ENCODE measurements around the gene RAPGEF4. TPM values are rescaled to one million over a fixed set of nuclear protein-coding genes. Genes with fewer than 3 reads are reported as not detected.

The RAPGEF4 gene
- polyA plus RNA-seq, 1 experiment: 1.3 TPM

DNA sequence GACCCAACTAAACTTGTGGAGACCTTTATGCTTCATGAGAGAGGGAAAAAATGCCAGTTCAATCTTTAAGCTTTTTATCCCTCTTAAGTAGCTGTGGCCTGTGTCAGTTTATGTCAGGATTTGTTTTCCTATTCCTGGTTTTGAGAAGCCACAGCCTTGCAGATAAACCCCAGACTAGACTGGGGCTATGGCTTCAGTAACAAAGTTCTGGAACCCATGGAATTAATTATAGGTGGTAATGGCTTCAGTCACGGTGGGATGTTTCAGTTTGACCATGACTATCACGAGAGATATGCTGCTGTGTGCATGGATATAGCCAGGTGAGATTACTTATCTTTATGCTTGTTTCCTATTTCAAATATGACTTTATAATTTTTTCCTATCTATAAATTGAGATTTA, 134.8 kb downstream of the RAPGEF4 start:
- no peak overlapping the region for H3K27ac ChIP-seq (ENCODE audit: low read depth, low read length)
- no peak for DNase-seq (ENCODE audit: low read depth, low spot score)
- H3K9me3 ChIP-seq (ENCODE audit: control insufficient read depth, insufficient read depth, low read length): no peaks in the 10 kb centered on the region
- H3K27me3 ChIP-seq (ENCODE audit: control insufficient read depth, insufficient read depth, low read length): no peaks in the 10 kb centered on the region
- TF ChIP-seq, protein P1, sequence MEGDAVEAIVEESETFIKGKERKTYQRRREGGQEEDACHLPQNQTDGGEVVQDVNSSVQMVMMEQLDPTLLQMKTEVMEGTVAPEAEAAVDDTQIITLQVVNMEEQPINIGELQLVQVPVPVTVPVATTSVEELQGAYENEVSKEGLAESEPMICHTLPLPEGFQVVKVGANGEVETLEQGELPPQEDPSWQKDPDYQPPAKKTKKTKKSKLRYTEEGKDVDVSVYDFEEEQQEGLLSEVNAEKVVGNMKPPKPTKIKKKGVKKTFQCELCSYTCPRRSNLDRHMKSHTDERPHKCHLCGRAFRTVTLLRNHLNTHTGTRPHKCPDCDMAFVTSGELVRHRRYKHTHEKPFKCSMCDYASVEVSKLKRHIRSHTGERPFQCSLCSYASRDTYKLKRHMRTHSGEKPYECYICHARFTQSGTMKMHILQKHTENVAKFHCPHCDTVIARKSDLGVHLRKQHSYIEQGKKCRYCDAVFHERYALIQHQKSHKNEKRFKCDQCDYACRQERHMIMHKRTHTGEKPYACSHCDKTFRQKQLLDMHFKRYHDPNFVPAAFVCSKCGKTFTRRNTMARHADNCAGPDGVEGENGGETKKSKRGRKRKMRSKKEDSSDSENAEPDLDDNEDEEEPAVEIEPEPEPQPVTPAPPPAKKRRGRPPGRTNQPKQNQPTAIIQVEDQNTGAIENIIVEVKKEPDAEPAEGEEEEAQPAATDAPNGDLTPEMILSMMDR (IDR thresholded peaks at IDR 0.05; ENCODE audit: low read depth, low read length): no peak
- ChIA-PET POLR2A (no interaction called here), CTCF (interaction anchor here (0.7 kb wide), 1 partner anchor 156 kb away, joined by 3 read pairs; no protein-coding TSS in a partner anchor)
- no peak overlapping the region for H3K4me3 ChIP-seq (ENCODE audit: low read depth, low read length)

DNA sequence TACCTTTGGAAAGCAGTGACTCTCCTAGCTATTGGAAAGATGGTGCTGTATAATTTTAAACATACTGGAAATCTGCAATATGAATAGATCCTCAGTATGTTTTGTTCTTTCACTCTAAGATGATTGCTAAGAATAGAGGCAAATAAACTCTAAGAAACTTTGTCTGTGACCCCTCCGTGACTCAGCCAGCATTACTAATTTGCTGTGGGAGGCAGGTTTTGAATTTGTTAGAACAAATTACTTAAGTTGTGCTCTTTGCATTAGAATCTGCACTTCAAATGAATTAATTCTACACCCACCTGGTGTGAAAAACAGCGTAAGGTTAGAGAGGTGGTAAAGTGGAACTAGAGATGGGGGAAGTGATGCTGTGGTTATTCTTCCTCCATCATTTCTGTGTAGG, 142.2 kb downstream of the RAPGEF4 start:
- CTCF ChIA-PET: interaction anchor here (1.3 to 4.8 kb wide), 2 partner anchors 15 to 54 kb away, joined by 3 to 29 read pairs; no protein-coding TSS in a partner anchor
- Histone ChIP-seq H3K27ac (ENCODE audit: low read depth, low read length) (no peak overlapping the region), H3K27me3 (ENCODE audit: control insufficient read depth, insufficient read depth, low read length) (no peaks in the 10 kb centered on the region), H3K9me3 (ENCODE audit: control insufficient read depth, insufficient read depth, low read length) (no peaks in the 10 kb centered on the region), H3K4me3 (ENCODE audit: low read depth, low read length) (no peak overlapping the region)
- no peak for DNase-seq (ENCODE audit: low read depth, low spot score)
- POLR2A ChIA-PET: no interaction called here
- TF ChIP-seq, protein P1 (IDR thresholded peaks at IDR 0.05; ENCODE audit: low read depth, low read length): no peak

DNA sequence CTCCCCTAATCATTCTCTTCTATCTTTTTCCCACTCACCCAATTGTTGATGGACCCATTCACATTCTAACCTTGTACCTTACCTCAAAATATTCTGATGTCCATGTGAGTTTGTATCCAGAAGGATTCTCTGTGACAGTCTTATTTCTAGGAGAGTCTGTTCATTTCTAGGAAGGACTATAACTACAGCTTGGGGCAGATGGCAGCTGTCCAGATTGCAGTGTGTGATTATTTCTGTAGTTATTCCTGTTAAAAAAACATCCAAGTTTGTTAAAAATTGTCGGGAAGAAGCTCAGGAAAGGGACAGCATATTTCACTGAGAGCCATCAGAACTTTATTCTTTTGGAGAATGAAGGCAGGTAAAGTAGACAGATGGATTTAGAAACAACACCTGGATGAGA, 142.6 kb downstream of the RAPGEF4 start:
- no peaks in the 10 kb centered on the region for H3K27me3 ChIP-seq (ENCODE audit: control insufficient read depth, insufficient read depth, low read length)
- TF ChIP-seq, protein P1 (IDR thresholded peaks at IDR 0.05; ENCODE audit: low read depth, low read length): no peak
- no peak for DNase-seq (ENCODE audit: low read depth, low spot score)
- no peak overlapping the region for H3K4me3 ChIP-seq (ENCODE audit: low read depth, low read length)
- H3K27ac ChIP-seq (ENCODE audit: low read depth, low read length): no peak overlapping the region
- H3K9me3 ChIP-seq (ENCODE audit: control insufficient read depth, insufficient read depth, low read length): no peaks in the 10 kb centered on the region
- ChIA-PET CTCF (interaction anchor here (0.6 to 4.8 kb wide), 4 partner anchors 13 to 867 kb away, joined by 3 to 29 read pairs (median 3); no protein-coding TSS in a partner anchor), POLR2A (no interaction called here)

DNA sequence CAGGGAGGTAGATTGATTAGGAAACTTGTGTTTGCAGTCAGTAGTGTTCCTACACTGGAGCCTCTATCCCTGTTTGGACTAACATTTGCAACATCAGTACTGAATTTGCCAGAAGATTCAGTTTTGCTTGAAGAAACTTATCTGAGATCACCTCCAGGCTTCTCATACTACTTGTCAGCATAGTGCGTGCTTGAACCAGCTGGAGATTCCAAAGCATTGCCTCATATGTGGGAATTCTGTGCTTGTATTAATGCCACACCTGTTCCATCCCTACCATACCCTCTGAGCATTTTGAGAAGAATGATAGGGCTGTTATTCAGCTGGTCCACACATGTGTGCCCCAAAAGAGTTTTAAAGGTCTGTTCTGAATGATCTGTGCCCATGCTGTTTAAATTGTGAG, 148.7 kb downstream of the RAPGEF4 start:
- Histone ChIP-seq H3K27me3 (ENCODE audit: control insufficient read depth, insufficient read depth, low read length) (peaks cover 2% of the 10 kb centered on the region), H3K9me3 (ENCODE audit: control insufficient read depth, insufficient read depth, low read length) (no peaks in the 10 kb centered on the region), H3K27ac (ENCODE audit: low read depth, low read length) (no peak overlapping the region), H3K4me3 (ENCODE audit: low read depth, low read length) (no peak overlapping the region)
- POLR2A ChIA-PET: no interaction called here
- CTCF ChIA-PET: no interaction called here
- DNase-seq (ENCODE audit: low read depth, low spot score): no peak
- TF ChIP-seq, protein P1 (IDR thresholded peaks at IDR 0.05; ENCODE audit: low read depth, low read length): no peak

DNA sequence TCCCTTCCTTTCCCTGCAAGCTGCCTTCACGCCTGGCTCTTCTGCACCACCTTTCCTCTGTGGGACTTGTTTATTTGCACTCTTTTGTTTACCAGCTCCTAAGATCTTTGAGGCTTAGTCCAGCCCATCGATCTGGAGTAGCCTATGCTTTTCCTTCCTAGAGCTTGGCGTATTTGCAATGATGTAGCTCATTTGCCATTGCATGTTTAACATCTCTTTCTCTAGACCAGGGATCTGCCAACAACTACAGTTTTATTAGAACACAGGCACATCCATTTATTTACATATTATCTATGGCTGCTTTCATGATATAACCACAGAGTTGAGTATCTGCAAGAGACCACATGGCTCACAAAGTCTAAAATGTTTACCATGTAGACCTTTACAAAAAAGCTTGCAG, 150.4 kb downstream of the RAPGEF4 start:
- CTCF ChIA-PET: interaction anchor here (0.7 to 1.7 kb wide), 3 partner anchors 44 to 121 kb away, joined by 3 to 8 read pairs (median 3); no protein-coding TSS in a partner anchor
- TF ChIP-seq, protein P1 (IDR thresholded peaks at IDR 0.05; ENCODE audit: low read depth, low read length): no peak
- Histone ChIP-seq H3K9me3 (ENCODE audit: control insufficient read depth, insufficient read depth, low read length) (no peaks in the 10 kb centered on the region), H3K4me3 (ENCODE audit: low read depth, low read length) (no peak overlapping the region), H3K27ac (ENCODE audit: low read depth, low read length) (no peak overlapping the region), H3K27me3 (ENCODE audit: control insufficient read depth, insufficient read depth, low read length) (peaks cover 4% of the 10 kb centered on the region)
- no peak for DNase-seq (ENCODE audit: low read depth, low spot score)
- POLR2A ChIA-PET: no interaction called here
